Left hindlimb (tissue), 1 donor: ENCODE results near the gene YAF2.

Experiments
- DNase-seq: peaks from one replicate; pipeline ENCODE4 v3.0.0-alpha.2; 2018

YAF2 gene, protein sequence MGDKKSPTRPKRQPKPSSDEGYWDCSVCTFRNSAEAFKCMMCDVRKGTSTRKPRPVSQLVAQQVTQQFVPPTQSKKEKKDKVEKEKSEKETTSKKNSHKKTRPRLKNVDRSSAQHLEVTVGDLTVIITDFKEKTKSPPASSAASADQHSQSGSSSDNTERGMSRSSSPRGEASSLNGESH

GRCh38 chr12:42238240-42239140 lies at the start of gene YAF2:
TSS of gene YAF2 (minus strand) at chr12:42238248. CDS start at chr12:42238180, 68 bp downstream.
- peak; percentile 92 for DNase-seq

DNA sequence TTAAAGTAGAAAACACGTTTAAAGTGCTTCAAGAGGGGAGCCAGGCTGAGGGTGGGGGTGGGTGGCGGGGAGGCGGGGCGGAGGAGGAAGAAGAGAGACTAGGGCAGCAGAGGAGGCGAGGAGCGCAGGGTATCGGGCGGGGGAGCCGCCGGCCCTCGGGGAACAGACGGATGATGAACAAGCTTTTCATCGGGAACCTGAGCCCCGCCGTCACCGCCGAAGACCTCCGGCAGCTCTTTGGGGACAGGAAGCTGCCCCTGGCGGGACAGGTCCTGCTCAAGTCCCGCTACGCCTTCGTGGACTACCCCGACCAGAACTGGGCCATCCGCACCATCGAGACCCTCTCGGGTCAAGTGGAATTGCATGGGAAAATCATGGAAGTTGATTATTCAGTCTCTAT lies 48.7 kb upstream of the YAF2 start:
- DNase-seq: no peak

DNA sequence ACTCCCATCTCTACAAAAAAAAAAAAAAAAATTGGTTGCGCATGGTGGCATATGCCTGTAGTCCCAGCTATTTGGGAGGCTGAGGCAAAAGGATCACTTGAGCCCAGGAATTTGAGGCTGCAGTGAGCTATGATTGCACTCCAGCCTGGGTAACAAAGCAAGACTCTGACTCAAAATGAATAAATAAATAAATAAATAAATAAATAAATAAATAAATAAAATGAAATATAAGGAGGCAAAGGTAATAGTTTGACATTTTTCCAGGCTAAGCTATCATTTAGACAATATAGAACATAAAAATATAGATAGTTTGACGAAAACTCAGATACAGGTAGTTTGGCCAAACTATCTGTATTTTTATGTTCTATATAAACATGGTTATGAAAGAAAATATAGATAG lies 47.4 kb upstream of the YAF2 start:
- DNase-seq: no peak

DNA sequence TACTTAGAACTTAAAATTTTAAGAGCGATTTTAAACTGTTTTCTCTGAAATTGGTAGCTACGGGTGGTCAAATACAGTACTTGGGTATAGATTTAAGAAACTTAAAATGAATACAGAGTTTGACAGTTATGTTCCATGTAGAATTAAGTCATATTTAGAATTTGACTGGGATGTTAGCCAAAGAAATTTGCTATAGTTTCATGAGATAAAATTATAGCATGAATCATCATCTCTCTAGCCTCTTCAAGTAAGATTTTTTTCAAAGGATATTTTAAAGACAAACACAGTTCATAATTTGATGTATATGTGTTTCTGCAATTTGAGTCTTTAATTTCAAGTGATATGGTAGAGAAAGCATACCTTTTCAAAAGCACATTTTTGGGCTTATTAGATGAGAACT lies 46.8 kb upstream of the YAF2 start:
- no peak for DNase-seq

- no peak for DNase-seq
Observed at GRCh38 chr12:42284157-42284556, 46.1 kb upstream of the YAF2 start.

GRCh38 chr12:42283739-42284138 lies 45.7 kb upstream of the YAF2 start:
- DNase-seq: no peak

DNA sequence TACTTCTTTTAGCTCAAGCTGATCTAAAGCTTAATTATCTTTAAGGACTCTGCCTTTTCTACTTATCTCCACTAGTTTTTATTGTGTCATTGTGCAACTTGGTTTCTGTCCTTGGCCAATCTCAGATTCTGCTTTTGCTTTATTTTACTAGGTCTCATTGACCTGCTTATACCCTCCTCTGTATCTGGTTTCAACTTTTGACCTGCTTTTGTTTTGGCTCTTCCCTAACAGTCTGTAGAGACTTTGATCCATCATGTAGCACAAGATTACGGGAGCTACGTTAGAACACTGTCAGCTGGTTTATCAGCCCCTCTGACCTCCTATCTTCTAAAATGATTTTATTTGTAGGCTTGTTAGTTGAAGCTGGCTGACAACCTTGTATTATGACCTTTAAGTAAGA lies 44.2 kb upstream of the YAF2 start:
- DNase-seq: no peak

- no peak for DNase-seq
Observed at GRCh38 chr12:42281844-42282243, 43.8 kb upstream of the YAF2 start.

- DNase-seq: no peak
Observed at GRCh38 chr12:42281278-42281677, 43.2 kb upstream of the YAF2 start.

DNA sequence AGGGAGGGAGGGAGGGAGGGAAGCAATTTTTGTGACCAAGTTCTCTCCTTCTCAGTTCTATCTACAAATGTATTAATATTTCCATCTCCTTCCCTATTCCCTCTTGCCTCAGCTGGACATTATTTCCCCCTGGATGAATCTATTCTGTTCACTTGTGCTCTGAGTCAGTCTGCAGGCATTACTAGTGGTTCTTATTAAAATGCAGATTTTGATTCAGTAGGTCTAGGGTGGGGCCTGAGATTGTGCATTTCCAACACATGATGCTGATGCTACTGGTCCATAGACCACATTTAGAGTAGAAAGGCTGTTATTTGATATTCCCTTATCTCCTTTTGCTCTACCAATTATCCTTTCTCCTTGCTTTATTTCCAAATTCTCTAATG lies 40.1 kb upstream of the YAF2 start:
- DNase-seq: no peak

- no peak for DNase-seq
Observed at GRCh38 chr12:42277396-42278127, 39.5 kb upstream of the YAF2 start.

DNA sequence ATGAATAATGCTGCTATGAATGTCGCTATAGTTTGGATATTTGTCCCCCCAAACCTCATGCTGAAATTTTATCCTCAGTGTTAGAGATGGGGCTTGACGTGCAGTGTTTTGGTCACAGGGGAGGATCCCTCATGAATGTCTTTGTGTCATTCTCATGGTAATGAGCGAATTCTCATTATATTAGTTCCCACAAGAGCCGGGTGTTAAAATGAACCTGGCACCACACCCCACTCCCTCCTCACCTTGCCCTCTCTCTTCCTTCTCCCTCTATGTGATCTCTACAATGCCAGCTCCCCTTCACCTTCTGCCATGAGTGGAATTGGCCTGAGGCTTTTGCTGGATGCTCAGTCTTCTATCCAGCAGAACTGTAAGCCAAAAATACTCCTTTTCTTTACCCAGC lies 37.5 kb upstream of the YAF2 start:
- DNase-seq: no peak

- no peak for DNase-seq
Observed at GRCh38 chr12:42273706-42274105, 35.7 kb upstream of the YAF2 start.

DNA sequence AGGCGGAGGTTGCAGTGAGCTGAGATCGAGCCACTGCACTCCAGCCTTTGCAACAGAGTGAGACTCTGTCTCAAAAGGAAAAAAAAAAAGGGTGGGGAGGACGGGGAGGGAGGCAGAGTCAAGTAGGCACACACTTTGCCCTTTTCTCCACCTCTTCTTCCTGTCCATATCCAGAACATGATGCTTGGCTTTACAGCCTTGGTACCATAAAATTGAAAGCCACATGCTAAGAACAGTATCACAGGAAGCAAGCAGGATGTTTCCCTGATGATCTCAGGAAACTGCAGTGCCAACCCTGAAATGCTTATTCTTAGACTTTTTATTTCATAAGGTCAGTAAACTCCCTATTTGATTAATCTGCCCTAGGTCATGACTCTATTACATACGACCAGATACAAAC lies 32.5 kb upstream of the YAF2 start:
- no peak for DNase-seq

GRCh38 chr12:42267413-42268190 lies 29.6 kb upstream of the YAF2 start:
- DNase-seq: no peak

DNA sequence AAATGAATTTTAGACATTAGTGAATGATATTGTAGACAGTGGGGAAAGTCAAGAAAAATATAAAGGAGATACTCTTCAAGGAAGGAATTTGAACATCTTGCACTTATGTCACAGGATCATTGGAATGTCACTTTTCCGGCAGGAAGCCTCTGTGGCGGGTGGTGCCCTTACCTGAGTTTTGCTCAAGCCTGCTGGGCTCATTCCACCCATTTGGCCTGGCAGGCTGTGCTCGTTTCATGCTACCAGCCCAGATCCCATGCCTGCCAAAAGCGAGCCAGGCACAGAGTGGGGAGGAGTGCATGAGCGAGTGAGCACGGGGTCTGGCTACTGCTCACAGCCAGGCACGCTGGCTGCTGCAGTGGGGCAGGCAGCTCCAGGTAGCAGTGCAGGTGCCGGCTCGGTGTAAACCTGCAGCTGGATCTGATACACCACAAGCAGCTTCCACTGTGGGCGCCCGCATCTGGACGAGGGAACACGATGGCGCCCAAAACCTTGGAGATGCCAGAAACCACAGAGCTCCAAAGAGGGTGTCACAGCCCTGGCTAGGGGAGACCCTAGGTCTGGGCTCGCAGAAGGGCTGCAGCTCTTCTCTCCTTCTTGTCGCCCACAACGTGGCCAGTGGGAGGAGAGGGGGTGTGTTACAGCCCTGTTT lies 28.7 kb upstream of the YAF2 start:
- no peak for DNase-seq

GRCh38 chr12:42262271-42262670 lies 24.2 kb upstream of the YAF2 start:
- DNase-seq: no peak

DNA sequence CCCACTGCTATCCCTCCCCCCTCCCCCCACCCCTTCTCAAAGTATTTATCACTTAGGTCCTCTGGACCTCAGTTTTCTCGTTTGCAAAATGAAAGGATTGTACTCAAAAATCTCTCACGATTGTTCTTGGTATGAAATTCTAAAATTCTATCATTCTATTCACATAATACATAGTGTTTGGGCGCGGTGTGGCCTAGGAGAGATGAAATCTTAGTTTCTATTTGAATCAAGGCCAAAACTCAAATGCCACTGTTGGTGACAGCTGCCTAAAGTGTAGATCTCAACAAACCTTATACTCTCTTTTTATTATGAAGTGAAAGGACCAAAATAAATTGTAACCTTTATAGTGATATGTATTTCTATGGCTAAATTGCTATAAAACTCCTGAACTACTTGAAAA lies 23.7 kb upstream of the YAF2 start:
- DNase-seq: no peak

DNA sequence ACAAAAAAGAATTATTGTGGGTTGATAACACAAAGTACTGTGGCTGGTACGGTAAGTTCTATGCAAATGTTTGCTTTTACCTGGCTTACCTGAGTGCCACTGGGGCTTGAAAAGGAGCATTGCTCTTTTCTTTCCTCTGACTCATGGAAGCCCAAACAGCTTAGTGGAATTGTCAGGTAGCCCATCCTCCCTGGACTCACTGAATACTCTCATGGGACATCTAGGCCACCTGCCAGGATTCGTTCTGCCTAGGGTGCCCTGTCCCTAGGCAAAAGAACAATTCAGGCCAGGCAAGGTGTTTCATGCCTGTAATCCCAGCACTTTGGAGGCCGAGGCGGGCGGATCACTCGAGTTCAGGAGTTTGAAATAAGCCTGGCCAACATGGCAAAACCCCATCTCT lies 22.5 kb upstream of the YAF2 start:
- DNase-seq: no peak

GRCh38 chr12:42259699-42260098 lies 21.7 kb upstream of the YAF2 start:
- DNase-seq: no peak

DNA sequence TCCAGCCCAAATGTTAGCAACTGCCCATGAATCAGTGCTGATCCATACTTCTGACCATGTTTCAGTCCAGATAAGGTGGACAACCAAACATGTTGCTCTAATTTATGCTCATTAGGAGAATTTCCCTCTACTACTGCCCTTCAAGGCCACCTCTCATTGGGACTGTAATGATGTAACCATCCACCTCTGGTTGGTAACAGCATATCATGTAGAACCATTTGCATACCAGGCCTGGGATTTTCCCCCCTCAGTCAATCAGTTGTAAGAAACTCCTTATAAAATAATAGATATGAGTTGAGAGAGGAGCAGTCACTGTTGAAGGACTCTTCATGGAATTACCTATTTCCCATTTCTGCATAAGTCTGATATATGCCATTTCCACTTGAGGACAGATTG lies 17.8 kb upstream of the YAF2 start:
- no peak for DNase-seq

- no peak for DNase-seq
Observed at GRCh38 chr12:42255221-42255865, 17.3 kb upstream of the YAF2 start.
